ENCODE data around the gene JHY.

Gene JHY

DNA sequence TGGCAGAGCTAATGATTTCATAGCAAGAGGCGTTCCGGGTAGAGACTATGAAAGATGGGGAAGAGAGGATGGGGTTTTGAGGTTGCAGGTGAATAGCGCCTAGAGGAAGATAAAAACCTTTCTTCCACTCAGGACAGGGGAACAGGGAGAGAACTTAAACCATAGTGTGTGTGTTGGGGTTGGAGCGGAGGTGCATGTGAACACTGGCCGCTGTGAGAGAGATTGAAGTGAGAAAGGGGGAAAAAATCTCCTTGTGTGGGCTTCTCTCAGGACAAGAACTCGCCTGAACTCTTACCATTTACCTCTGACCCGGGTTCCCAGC lies 95.7 kb downstream of the JHY start:
- Histone ChIP-seq H3K9me3 (ENCODE audit: low read depth, low read length) (no peaks in the 10 kb centered on the region), H3K27ac (no peak overlapping the region), H3K36me3 (ENCODE audit: insufficient read depth, low read length) (no peaks in the 10 kb centered on the region), H3K4me3 (no peak overlapping the region), H3K9ac (ENCODE audit: insufficient read length) (no peak overlapping the region)
- no peak for TF ChIP-seq POLR2AphosphoS5 (IDR thresholded peaks at IDR 0.05; ENCODE audit: borderline replicate concordance, low read depth, low read length)
- TF ChIP-seq EZH2 (IDR thresholded peaks at IDR 0.05) = no peak
- TF ChIP-seq FOXP2 (optimal IDR thresholded peaks at IDR 0.05; ENCODE audit: control extremely low read depth, extremely low read length, insufficient read depth) = no peak
- no peak for DNase-seq (ENCODE audit: low read depth, low spot score)

DNA sequence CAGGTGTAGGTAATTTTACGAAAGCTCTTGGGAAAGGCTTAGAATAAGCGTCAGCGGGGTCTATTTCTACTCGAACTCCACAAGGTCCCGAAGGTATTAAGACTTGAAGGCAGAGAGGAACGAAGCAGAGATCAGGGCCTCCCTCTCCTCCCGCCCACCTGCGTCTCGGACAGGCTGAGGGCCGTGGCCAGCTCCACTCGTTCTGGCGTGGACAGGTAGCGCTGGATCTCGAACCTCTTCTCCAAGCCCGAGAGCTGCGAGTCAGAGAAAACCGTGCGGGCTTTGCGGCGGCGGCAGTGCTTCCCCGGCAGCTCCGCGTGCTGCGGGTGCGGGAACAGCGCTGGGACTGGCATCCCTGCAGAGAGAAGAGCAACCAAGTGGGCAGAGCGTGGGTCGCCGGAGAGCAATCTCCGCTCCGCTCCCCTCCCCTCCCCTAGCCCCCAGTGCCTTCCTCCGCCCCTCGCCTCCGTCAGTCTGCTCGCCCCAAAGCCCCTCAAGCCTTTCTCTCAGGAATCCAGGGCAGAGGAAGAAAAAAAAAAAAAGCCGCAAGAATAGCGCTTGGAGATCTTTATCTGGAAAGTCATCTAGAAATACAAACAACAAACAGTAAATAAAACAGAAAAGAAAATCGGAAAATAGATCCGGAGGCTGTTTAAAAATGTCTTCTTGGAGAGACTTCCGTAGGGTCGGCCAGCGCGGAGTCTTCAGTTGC lies 96.7 kb downstream of the JHY start:
- no peak for TF ChIP-seq EZH2 (IDR thresholded peaks at IDR 0.05)
- TF ChIP-seq FOXP2 (optimal IDR thresholded peaks at IDR 0.05; ENCODE audit: control extremely low read depth, extremely low read length, insufficient read depth) = no peak
- TF ChIP-seq POLR2AphosphoS5 (IDR thresholded peaks at IDR 0.05; ENCODE audit: borderline replicate concordance, low read depth, low read length) = no peak
- Histone ChIP-seq H3K9me3 (ENCODE audit: low read depth, low read length) (no peaks in the 10 kb centered on the region), H3K27ac (no peak overlapping the region), H3K9ac (ENCODE audit: insufficient read length) (no peak overlapping the region), H3K4me3 (no peak overlapping the region), H3K36me3 (ENCODE audit: insufficient read depth, low read length) (no peaks in the 10 kb centered on the region)
- DNase-seq (ENCODE audit: low read depth, low spot score) = no peak

DNA sequence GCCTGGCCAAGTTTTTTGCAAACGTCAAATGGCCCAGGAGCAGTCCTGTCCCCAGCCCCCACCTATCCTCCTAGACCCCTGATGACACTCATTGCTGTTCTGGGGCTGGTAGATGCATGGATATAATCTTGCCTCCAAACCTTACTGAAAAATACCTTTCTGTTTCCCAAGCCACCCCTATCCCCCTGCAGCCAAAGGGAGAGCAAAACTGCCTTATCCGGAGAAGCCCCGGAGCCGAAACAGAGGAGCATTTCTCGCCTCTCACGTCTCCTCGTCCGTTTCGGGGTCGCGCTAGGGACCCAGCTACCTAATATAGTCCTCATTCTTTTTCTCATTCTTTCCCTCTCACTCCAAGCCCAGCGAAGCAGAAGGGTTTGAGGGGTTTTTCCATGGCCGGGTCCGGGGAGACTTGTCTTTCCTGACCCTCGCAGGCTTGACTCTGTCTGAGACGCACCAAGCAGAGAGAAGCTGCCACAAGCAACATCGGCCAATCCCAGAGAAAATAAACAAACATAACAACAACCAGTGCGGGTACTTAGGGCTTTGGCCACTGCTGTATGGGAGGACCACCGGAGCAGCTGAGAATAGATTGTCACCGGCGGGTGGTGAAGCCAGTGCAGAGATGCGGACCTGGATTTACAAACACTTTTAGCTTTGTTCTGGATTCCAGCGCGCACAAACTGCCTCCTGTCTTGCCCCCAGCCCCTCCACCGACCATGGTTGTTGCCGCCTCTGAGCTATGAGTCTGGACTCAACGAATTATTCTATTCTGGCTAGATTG lies 97.4 kb downstream of the JHY start:
- Histone ChIP-seq H3K4me3 (no peak overlapping the region), H3K36me3 (ENCODE audit: insufficient read depth, low read length) (no peaks in the 10 kb centered on the region), H3K27ac (no peak overlapping the region), H3K9me3 (ENCODE audit: low read depth, low read length) (no peaks in the 10 kb centered on the region), H3K9ac (ENCODE audit: insufficient read length) (no peak overlapping the region)
- TF ChIP-seq POLR2AphosphoS5 (IDR thresholded peaks at IDR 0.05; ENCODE audit: borderline replicate concordance, low read depth, low read length) (no peak), EZH2 (IDR thresholded peaks at IDR 0.05) (no peak)
- DNase-seq (ENCODE audit: low read depth, low spot score) = no peak

DNA sequence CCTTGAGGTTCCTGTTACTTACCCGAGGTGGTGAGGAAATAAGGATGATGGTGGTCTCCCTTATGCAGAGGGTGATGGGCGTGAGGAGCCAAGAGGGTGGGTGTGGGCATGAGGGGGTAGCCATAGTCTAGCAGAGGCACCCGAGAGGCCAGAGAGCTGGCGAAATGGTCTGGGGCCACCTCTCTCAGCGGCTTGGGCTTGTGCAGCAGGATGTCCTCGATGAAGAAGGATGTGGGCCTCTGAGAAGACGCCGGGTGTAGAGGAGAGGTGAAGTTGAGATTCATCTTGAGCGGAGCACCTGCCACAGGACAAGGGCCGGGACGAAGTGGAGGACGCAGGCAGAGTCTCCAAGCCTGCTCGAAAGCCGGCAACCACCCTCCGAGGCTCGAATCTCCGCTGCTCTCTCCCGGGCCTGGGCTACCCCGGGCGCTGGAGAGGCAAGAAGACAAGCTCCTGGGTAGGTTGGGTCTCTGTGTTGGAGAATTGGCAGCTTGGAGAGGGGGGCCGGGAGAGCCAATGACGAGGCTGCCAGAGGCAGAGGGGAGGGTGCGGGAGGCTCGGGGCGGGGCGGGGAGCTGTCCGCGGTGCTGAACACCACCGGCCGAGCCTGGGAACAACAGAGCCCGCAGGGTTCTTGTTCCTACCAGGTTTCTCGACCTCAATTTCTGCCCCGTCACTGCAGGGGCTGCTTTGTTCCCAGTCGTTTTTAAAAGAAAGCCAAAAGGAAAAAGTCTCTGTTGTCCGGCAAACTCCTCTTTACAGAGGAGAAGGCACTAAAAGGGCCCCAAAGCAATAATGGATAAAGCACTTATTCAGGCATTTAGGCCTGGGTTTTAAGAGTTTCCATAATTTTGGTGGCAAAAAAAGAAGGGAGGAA lies 99.1 kb downstream of the JHY start, which contains the start of gene BSX:
TSS of gene BSX (minus strand) at position 447 of the 877 bp plus-strand sequence. CDS start at position 284, 163 bp downstream.
- H3K9me3 ChIP-seq (ENCODE audit: low read depth, low read length) = no peaks in the 10 kb centered on the region
- no peak within 1 kb of the TSS for H3K9ac ChIP-seq (ENCODE audit: insufficient read length)
- no peak within 1 kb of the TSS for H3K27ac ChIP-seq
- TF ChIP-seq FOXP2 (optimal IDR thresholded peaks at IDR 0.05; ENCODE audit: control extremely low read depth, extremely low read length, insufficient read depth) (no peak), EZH2 (IDR thresholded peaks at IDR 0.05) (no peak), POLR2AphosphoS5 (IDR thresholded peaks at IDR 0.05; ENCODE audit: borderline replicate concordance, low read depth, low read length) (no peak)
- no peak for DNase-seq (ENCODE audit: low read depth, low spot score)
- H3K36me3 ChIP-seq (ENCODE audit: insufficient read depth, low read length) = no peaks in the 10 kb centered on the region
- peak within 1 kb of the TSS; percentile 40; the same call in 1 of the 2 replicates for H3K4me3 ChIP-seq

DNA sequence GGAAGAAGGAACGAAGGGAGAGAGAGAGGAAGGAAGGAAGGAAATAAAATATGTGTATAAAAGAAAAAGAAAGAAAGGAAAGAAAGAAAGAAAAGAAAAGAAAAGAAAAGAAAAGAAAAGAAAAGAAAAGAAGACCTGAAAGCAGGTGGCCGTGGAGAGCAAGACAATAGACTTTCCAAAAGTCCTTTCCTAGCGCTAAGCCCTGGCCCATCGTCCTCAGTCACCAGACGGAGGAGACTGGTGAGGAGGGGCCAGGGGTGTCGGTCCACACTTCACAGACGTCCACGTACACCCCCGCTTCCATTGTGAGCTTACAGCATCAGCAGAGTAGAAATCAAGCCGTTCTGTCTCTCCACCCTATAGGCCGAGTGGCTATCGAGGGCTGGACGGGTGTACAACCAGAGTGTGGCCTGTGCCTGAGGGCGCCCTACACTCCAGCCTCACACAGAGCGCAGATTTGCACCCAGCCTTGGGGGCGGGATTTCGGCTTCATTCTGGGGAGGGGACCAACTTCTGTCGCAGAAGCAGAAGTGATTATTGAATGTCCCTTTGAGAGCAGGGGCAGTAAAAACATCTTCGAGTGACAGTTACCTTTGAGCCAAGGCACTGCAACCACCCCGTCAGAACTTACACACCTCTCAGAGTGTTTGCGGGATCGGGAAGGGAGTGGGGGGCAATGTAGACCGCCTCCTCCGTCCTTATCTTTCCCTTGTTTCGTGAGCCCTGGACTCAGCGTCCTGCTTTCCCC lies 101.1 kb downstream of the JHY start:
- no peak overlapping the region for H3K9ac ChIP-seq (ENCODE audit: insufficient read length)
- H3K36me3 ChIP-seq (ENCODE audit: insufficient read depth, low read length) = no peaks in the 10 kb centered on the region
- no peak for TF ChIP-seq EZH2 (IDR thresholded peaks at IDR 0.05)
- no peak for DNase-seq (ENCODE audit: low read depth, low spot score)
- H3K27ac ChIP-seq = no peak overlapping the region
- H3K4me3 ChIP-seq = peak overlapping the region; percentile 82
- no peaks in the 10 kb centered on the region for H3K9me3 ChIP-seq (ENCODE audit: low read depth, low read length)

DNA sequence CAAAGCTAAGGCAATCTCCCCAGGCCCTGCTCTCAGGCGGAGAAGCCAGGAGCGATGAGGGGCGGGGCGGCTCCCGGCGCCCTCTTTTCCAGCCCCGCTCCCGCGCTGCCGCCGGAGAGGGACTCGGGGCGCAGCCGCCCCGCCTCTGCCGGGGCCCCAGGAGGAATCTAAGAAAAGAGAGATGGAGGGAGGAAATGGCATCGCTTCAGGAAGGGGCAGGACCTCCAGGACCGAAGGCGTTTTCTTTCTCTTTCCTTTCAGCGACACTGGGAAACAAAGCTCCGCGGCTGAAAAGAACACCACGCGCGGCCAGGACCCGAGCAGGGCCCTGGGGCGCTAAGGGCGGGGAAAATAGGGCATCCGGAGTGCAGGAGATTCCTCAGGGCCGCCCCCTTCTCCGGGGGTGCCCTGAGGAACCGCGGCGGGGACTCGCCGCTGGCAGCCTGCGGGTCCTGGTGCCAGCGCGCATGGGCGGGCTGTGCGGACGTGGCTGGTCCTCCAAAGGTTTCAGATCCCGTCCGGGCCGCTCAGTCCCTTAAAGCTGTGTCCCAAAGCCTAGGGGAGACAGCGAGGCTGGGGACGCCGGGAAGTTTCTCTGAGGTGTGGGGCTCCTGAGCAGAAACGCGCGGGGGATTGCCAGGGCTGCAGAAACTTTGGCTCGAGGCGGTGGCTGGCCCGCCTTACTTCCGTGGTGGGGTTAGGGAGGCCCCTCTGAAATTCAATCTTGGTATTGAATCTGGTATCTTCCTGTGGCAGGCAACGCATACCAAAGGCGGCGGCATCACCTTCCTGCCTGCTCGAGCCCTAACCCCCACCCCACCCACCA lies 101.8 kb downstream of the JHY start:
- Histone ChIP-seq H3K4me3 (peak overlapping the region; percentile 82), H3K9me3 (ENCODE audit: low read depth, low read length) (no peaks in the 10 kb centered on the region), H3K27ac (no peak overlapping the region), H3K36me3 (ENCODE audit: insufficient read depth, low read length) (no peaks in the 10 kb centered on the region), H3K9ac (ENCODE audit: insufficient read length) (no peak overlapping the region)
- DNase-seq (ENCODE audit: low read depth, low spot score) = no peak
- TF ChIP-seq POLR2AphosphoS5 (IDR thresholded peaks at IDR 0.05; ENCODE audit: borderline replicate concordance, low read depth, low read length) (no peak), EZH2 (IDR thresholded peaks at IDR 0.05) (no peak), FOXP2 (optimal IDR thresholded peaks at IDR 0.05; ENCODE audit: control extremely low read depth, extremely low read length, insufficient read depth) (no peak)

DNA sequence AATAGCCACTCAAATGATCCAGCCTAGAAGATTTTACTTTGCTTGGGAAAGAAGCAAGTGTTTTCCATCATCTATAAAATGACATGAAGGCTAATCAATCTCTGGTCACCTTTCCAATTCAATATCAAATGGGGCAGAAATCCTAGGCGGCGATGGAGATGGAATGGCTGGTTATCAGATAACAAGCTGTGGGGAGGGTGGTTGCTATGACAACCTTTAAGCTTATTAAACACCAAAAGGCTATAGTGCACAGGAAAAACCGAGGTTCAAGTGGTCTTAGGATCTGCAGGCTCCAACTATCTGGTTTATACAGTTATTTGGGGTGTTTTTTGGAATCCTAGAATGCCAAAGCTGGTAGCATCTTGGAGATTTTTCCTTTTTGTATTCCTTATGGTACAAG lies 113.0 kb downstream of the JHY start:
- H3K9ac ChIP-seq (ENCODE audit: insufficient read length) = no peak overlapping the region
- no peak overlapping the region for H3K27ac ChIP-seq
- no peaks in the 10 kb centered on the region for H3K36me3 ChIP-seq (ENCODE audit: insufficient read depth, low read length)
- no peak for TF ChIP-seq POLR2AphosphoS5 (IDR thresholded peaks at IDR 0.05; ENCODE audit: borderline replicate concordance, low read depth, low read length)
- TF ChIP-seq FOXP2 (optimal IDR thresholded peaks at IDR 0.05; ENCODE audit: control extremely low read depth, extremely low read length, insufficient read depth) = no peak
- no peak for TF ChIP-seq EZH2 (IDR thresholded peaks at IDR 0.05)
- no peak overlapping the region for H3K4me3 ChIP-seq
- H3K9me3 ChIP-seq (ENCODE audit: low read depth, low read length) = no peaks in the 10 kb centered on the region
- DNase-seq (ENCODE audit: low read depth, low spot score) = no peak

All from SK-N-MC (cell line).